Mesenteric fat pad (tissue), 1 donor: Measurements from ENCODE around the gene SYMPK. TPM values are rescaled to one million over a fixed set of nuclear protein-coding genes. Genes with fewer than 3 reads are reported as not detected.
"Not testable (repeated sequence)": the region's sequence is repeated elsewhere in the genome, so short reads cannot be mapped to it uniquely, and the experiment has no call there.

Source experiments
- DNase-seq: peaks from one replicate; pipeline ENCODE4 v3.0.0-alpha.2; 2020; ENCODE audit warnings: low spot score
- long read RNA-seq: library from polyadenylated mRNA; unstranded; transcript quantifications from one replicate; pipeline ENCODE4 v2.0.0, GENCODE V29; 2020
- total RNA-seq: library from RNA; stranded (reverse); fragmentation: NEBNext Ultra II Directional; extraction: Animal tissue kit (Norgen Biotek cat#: 25700); gene quantifications from one replicate; pipeline ENCODE4 v1.2.1, GENCODE V29; 2021
- donor health status: DM: yes; HTN: yes; CAD: no.

SYMPK gene
- 52.8 TPM for total RNA-seq
- long read RNA-seq, full-length matches to known transcripts, result 3 of 34 reads
- long read RNA-seq, partial matches to known transcripts, result 11 of 34 reads
- long read RNA-seq, other reads (novel, unspliced or antisense), result 20 of 34 reads

- peak; percentile 99 for DNase-seq
These were observed at the start of gene SYMPK for GRCh38 chr19:45862564-45863334. Gene SYMPK (minus strand): TSS chr19:45863147. CDS start chr19:45854495, 8,652 bp downstream.

GRCh38 chr19:45911291-45911690, 48.3 kb upstream of the SYMPK start:
- no peak for DNase-seq

- DNase-seq, result no peak
These were observed 46.0 kb upstream of the SYMPK start for GRCh38 chr19:45908956-45909355.

GRCh38 chr19:45906221-45906620, 43.3 kb upstream of the SYMPK start:
- DNase-seq, result no peak

- no peak for DNase-seq
These were observed 42.1 kb upstream of the SYMPK start for GRCh38 chr19:45905011-45905410.

GRCh38 chr19:45902651-45903625, 40.0 kb upstream of the SYMPK start:
- DNase-seq, result peak; percentile 100

GRCh38 chr19:45901912-45902650, 39.1 kb upstream of the SYMPK start, which contains the start of gene MYPOP:
Gene MYPOP (minus strand): TSS chr19:45902613. CDS start chr19:45901773, 840 bp downstream.
- no peak for DNase-seq

- DNase-seq, result no peak
These were observed 38.5 kb upstream of the SYMPK start for GRCh38 chr19:45901432-45901911.

- no peak for DNase-seq
These were observed 37.9 kb upstream of the SYMPK start for GRCh38 chr19:45900738-45901431.

- no peak for DNase-seq
These were observed 37.1 kb upstream of the SYMPK start for GRCh38 chr19:45899919-45900589.

- DNase-seq, result no peak
These were observed 36.3 kb upstream of the SYMPK start for GRCh38 chr19:45899253-45899652.

GRCh38 chr19:45897261-45897812, 34.4 kb upstream of the SYMPK start:
- DNase-seq, result no peak

- not testable (repeated sequence) for DNase-seq
These were observed 33.1 kb upstream of the SYMPK start for GRCh38 chr19:45895983-45896599.

GRCh38 chr19:45895519-45895972, 32.6 kb upstream of the SYMPK start:
- no peak for DNase-seq

GRCh38 chr19:45890877-45891276, 27.9 kb upstream of the SYMPK start:
- DNase-seq, result no peak

- DNase-seq, result no peak
These were observed 26.4 kb upstream of the SYMPK start for GRCh38 chr19:45889210-45889885.

GRCh38 chr19:45887200-45887710, 24.3 kb upstream of the SYMPK start:
- DNase-seq, result no peak
